K562 (cell line): ENCODE data around the gene COPS9. TPM values are rescaled to one million over a fixed set of nuclear protein-coding genes. Genes with fewer than 3 reads are reported as not detected.

Experiments
- ATAC-seq: fragments of 200-7000 bp; cut with Tn5 transposase; 3 replicates; pipeline ENCODE4 v1.9.1; 2020; ENCODE audit warnings: moderate library complexity
- BruUV-seq: library from RNA; stranded (reverse); fragments of 400-500 nt; replicated peaks from 2 replicates; lab custom pipeline; 2021; lab: Mats Ljungman, UMichigan
- CTCF ChIA-PET: fragments of 300-600 bp; formaldehyde crosslinking; extraction: SDS; loops from one replicate; lab custom pipeline; 2021; ENCODE audit warnings: low intra/inter-chr PET ratio; lab: Yijun Ruan, JAX
- POLR2A ChIA-PET: fragments of 300-600, 350-650 bp; sonication (Branson Sonifier 250); formaldehyde crosslinking; extraction: SDS; loops from one replicate; lab custom pipeline; 2021; ENCODE audit warnings: antibody characterized with exemption, inconsistent platforms; lab: Yijun Ruan, JAX
- DNase-seq, 4 experiments: peaks; one replicate each; pipeline versions ENCODE4 v3.0.0 to v3.0.0-alpha.2; 2011 to 2018; ENCODE audit warnings: low spot score in 3 of 4, mixed read lengths in 3 of 4; ENCODE audit errors: extremely low read depth in 1 of 4
- FAIRE-seq: peaks from 2 replicates; lab custom pipeline; 2011; peaks lifted over from hg19 to GRCh38; lab: Jason Lieb, UNC
- H2AFZ ChIP-seq: 2 replicates; pipeline ENCODE4 v1.6.0; 2011; ENCODE audit warnings: low read depth, low read length, control low read depth, inconsistent platforms
- H3K27ac ChIP-seq: fragments of 200-600 bp; 3 replicates; pipeline ENCODE4 v1.8.0; 2011; ENCODE audit warnings: low read depth, mild to moderate bottlenecking, control low read depth, inconsistent platforms, low read length, moderate library complexity, mixed read lengths; ENCODE audit errors: extremely low read depth
- H3K27me3 ChIP-seq, 2 experiments: fragments of 300-600 bp in 1 of 2; 2 replicates in 1 of 2; 3 replicates in 1 of 2; pipeline versions ENCODE4 v1.6.0 to v1.8.0; 2011; ENCODE audit warnings: inconsistent platforms in 2 of 2, low read length in 2 of 2, mild to moderate bottlenecking in 1 of 2, mixed read lengths in 1 of 2, moderate library complexity in 1 of 2; ENCODE audit not compliant: control insufficient read depth in 2 of 2, insufficient read depth in 2 of 2
- H3K36me3 ChIP-seq: fragments of 300-600 bp; 3 replicates; pipeline ENCODE4 v1.8.0; 2011; ENCODE audit warnings: mild to moderate bottlenecking, low read length, inconsistent platforms; ENCODE audit not compliant: control insufficient read depth, insufficient read depth
- H3K4me1 ChIP-seq, 2 experiments: fragments of 200-600 bp in 1 of 2; replicated peaks in 1 of 2; 2 replicates in 1 of 2; 3 replicates in 1 of 2; pipeline versions ENCODE4 v1.5.1 to v1.8.0; 2011; ENCODE audit warnings: inconsistent platforms in 2 of 2, low read length in 2 of 2, mild to moderate bottlenecking in 1 of 2, mixed read lengths in 1 of 2, moderate library complexity in 1 of 2; ENCODE audit not compliant: control insufficient read depth in 2 of 2, insufficient read depth in 2 of 2
- H3K4me2 ChIP-seq: 2 replicates; pipeline ENCODE4 v1.6.1; 2011; ENCODE audit warnings: low read length, control low read depth, inconsistent platforms, mixed read lengths; ENCODE audit not compliant: insufficient read depth
- H3K4me3 ChIP-seq: fragments of 200-600 bp; sonication (generic), shearing (Covaris generic); 2 replicates; pipeline ENCODE4 v1.5.1; 2016; ENCODE audit warnings: control low read depth, inconsistent platforms
- H3K79me2 ChIP-seq: fragments of 200-600 bp; 3 replicates; pipeline ENCODE4 v1.8.0; 2011; ENCODE audit warnings: low read length, inconsistent platforms; ENCODE audit not compliant: control insufficient read depth, insufficient read depth
- H3K9ac ChIP-seq, 2 experiments: 2 replicates each; pipeline versions ENCODE4 v1.6.0 to v1.6.1; 2011; ENCODE audit warnings: low read depth in 2 of 2, low read length in 2 of 2, control low read depth in 1 of 2, inconsistent platforms in 1 of 2, mild to moderate bottlenecking in 1 of 2, mixed read lengths in 1 of 2; ENCODE audit not compliant: insufficient read depth in 1 of 2
- H3K9me1 ChIP-seq: one replicate; pipeline ENCODE4 v1.6.0; 2011; ENCODE audit warnings: inconsistent platforms, mild to moderate bottlenecking, low read length, moderate library complexity; ENCODE audit not compliant: control insufficient read depth, insufficient read depth
- H3K9me3 ChIP-seq: replicated peaks from 2 replicates; pipeline ENCODE4 v1.5.1; 2011; ENCODE audit warnings: low read depth, low read length, inconsistent platforms; ENCODE audit not compliant: control insufficient read depth, insufficient read depth
- H4K20me1 ChIP-seq: replicated peaks from 2 replicates; pipeline ENCODE4 v1.6.1; 2011; ENCODE audit warnings: low read length, inconsistent platforms, mixed read lengths; ENCODE audit not compliant: control insufficient read depth, insufficient read depth
- ATF3 ChIP-seq, 2 experiments: fragments of 450-650 bp in 1 of 2; sonication (generic) in 1 of 2; formaldehyde crosslinking in 1 of 2; IDR thresholded peaks in 1 of 2; conservative IDR thresholded peaks in 1 of 2; 2 replicates each; pipeline versions ENCODE4 v1.6.1 to v1.8.1; 2016 to 2023; ENCODE audit warnings: mild to moderate bottlenecking in 2 of 2, moderate library complexity in 2 of 2, inconsistent platforms in 1 of 2, missing genetic modification reagents in 1 of 2
- BACH1 ChIP-seq: fragments of 200-800 bp; sonication (Bioruptor generic); IDR thresholded peaks from 2 replicates; pipeline ENCODE4 v1.6.1; 2016; ENCODE audit warnings: missing genetic modification characterization, missing compliant biosample characterization
- BHLHE40 ChIP-seq: IDR thresholded peaks from 2 replicates; pipeline ENCODE4 v1.6.1; 2011; ENCODE audit warnings: low read length, improper control_type of control experiment
- BRCA1 ChIP-seq, 2 experiments: fragments of 450-650 bp in 1 of 2; sonication (generic) in 1 of 2; formaldehyde crosslinking in 1 of 2; IDR thresholded peaks; 2 replicates each; pipeline versions ENCODE4 v1.5.0 to v1.6.1; 2017 to 2020; ENCODE audit warnings: mild to moderate bottlenecking in 1 of 2, missing genetic modification reagents in 1 of 2
- CREB3 ChIP-seq: fragments of 450-650 bp; conservative IDR thresholded peaks from 2 replicates; pipeline ENCODE4 v1.6.1; 2016; ENCODE audit warnings: missing genetic modification characterization, low read depth, mild to moderate bottlenecking, missing compliant biosample characterization, moderate library complexity
- DMBX1 ChIP-seq: fragments of 250-450 bp; sonication (Bioruptor Pico); IDR thresholded peaks from 2 replicates; pipeline ENCODE4 v1.8.0; 2022; ENCODE audit warnings: inconsistent platforms, mild to moderate bottlenecking, moderate library complexity, borderline replicate concordance
- KDM1A ChIP-seq, 2 experiments: fragments of 450-650 bp; IDR thresholded peaks; 2 replicates each; pipeline ENCODE4 v1.6.1; 2016; ENCODE audit warnings: mild to moderate bottlenecking in 2 of 2
- KHSRP ChIP-seq: fragments of 450-650 bp; IDR thresholded peaks from 2 replicates; pipeline ENCODE4 v1.6.1; 2017
- KLF6 ChIP-seq: fragments of 250-450 bp; sonication (Bioruptor Pico); IDR thresholded peaks from 2 replicates; pipeline ENCODE4 v1.4.0; 2020; ENCODE audit warnings: mild to moderate bottlenecking, moderate library complexity, borderline replicate concordance
- L3MBTL2 ChIP-seq: fragments of 450-650 bp; IDR thresholded peaks from 2 replicates; pipeline ENCODE4 v1.6.1; 2016; ENCODE audit warnings: mild to moderate bottlenecking, moderate library complexity
- MCM5 ChIP-seq: fragments of 450-650 bp; IDR thresholded peaks from 2 replicates; pipeline ENCODE4 v1.6.1; 2016; ENCODE audit warnings: low read depth
- POLR2B ChIP-seq: fragments of 450-650 bp; IDR thresholded peaks from 2 replicates; pipeline ENCODE4 v1.6.1; 2018; ENCODE audit warnings: low read depth; ENCODE audit not compliant: partially characterized antibody
- PREB ChIP-seq: sonication (generic); formaldehyde crosslinking; IDR thresholded peaks from 2 replicates; pipeline ENCODE4 v1.8.1; 2023; ENCODE audit warnings: mild to moderate bottlenecking, missing genetic modification reagents
- RBM14 ChIP-seq: fragments of 200-400 bp; formaldehyde crosslinking; IDR thresholded peaks from 2 replicates; pipeline ENCODE4 v1.6.1; 2018; ENCODE audit warnings: low read depth, mild to moderate bottlenecking, low read length, moderate library complexity, borderline replicate concordance; ENCODE audit not compliant: insufficient read depth
- SIRT6 ChIP-seq: IDR thresholded peaks from one replicate; pipeline ENCODE4 v1.6.1; 2012; ENCODE audit warnings: low read depth, mild to moderate bottlenecking, control low read depth, inconsistent platforms, low read length, moderate library complexity
- TBL1XR1 ChIP-seq, 2 experiments: IDR thresholded peaks; 2 replicates each; pipeline ENCODE4 v1.6.1; 2012; ENCODE audit warnings: improper control_type of control experiment in 2 of 2, low read length in 2 of 2, mild to moderate bottlenecking in 1 of 2
- ZNF224 ChIP-seq: sonication (generic); formaldehyde crosslinking; IDR thresholded peaks from 2 replicates; pipeline ENCODE4 v1.8.0; 2022; ENCODE audit warnings: mild to moderate bottlenecking, missing genetic modification reagents
- ZNF79 ChIP-seq: fragments of 250-450 bp; sonication (Bioruptor Pico); IDR thresholded peaks from 2 replicates; pipeline ENCODE4 v1.4.0; 2020; ENCODE audit warnings: low read depth, mild to moderate bottlenecking, moderate library complexity
- WGBS: fragments of 100-300 bp; shearing (Covaris generic); methylation state at CpG from one replicate; pipeline ENCODE4 v1.1.6; 2016; ENCODE audit warnings: low coverage, mixed read lengths; ENCODE audit not compliant: insufficient coverage; ENCODE audit errors: missing lambda C conversion rate; 5-methylcytosine and 5-hydroxymethylcytosine counted together
- in situ Hi-C: fragments of 300-500 bp; cut with MboI; formaldehyde crosslinking; loops from 4 replicates; pipeline ENCODE4 v1.15.0; 2018; ENCODE audit warnings: inconsistent platforms, mixed read lengths
- intact Hi-C: fragments of 100-400 bp; cut with micrococcal nuclease; formaldehyde crosslinking; loops from 2 replicates; pipeline ENCODE4 v1.14.2; 2022
- polyA plus RNA-seq, 8 experiments: library from polyadenylated mRNA; depleted of rRNA in 4 of 8; stranded (reverse) in 5 of 8; unstranded in 3 of 8; fragments of >200 nt; fragmentation: Nextera tagmentation in 2 of 8; fragmentation: Illumina TruSeq in 1 of 8; extraction: Ambion mirVana in 2 of 8; extraction: Trizol in 1 of 8; gene quantifications; 2 replicates each; pipeline versions ENCODE4 v1.2.1 to v1.2.3, GENCODE V29; 2011 to 2014; ENCODE audit warnings: inconsistent platforms in 1 of 8, missing spikeins in 1 of 8
- total RNA-seq, 7 experiments: library from RNA; depleted of rRNA in 6 of 7; stranded (reverse); fragments of >200 nt in 6 of 7; fragmentation: Illumina TruSeq in 2 of 7; extraction: Trizol in 2 of 7; gene quantifications; 2 replicates each; pipeline versions ENCODE4 v1.2.1 to v1.2.3, GENCODE V29; 2011 to 2021; ENCODE audit warnings: low replicate concordance in 1 of 7

Gene COPS9
- total and polyA plus RNA-seq, 9 of the 15 experiments (the other 6 are each of a cell fraction or from before 2014, with no cell fraction given): 55.0 to 281 (median 99.9) TPM

DNA sequence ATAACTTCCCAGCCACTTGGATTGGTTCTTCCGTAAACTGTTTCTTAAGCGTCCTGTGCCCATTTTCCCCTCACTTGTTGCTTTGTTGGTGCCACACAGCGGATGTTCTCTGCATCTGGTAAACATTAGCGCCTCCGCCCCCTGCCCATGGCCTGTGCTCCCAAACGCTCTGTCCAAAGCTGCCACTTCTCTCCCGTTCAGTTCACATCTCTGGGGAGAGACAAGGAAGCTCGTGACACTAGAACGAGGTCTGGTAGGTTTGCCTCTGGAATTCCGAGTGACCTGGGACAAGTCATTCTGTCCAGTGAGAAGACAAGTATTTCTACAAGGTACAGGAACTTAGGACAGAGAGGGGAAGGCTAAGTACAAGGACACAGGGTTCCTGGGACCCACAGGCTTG, 9.4 kb downstream of the COPS9 start (continued):
- TF ChIP-seq SIRT6: no peak
- no peak for TF ChIP-seq L3MBTL2
- no peak for TF ChIP-seq BACH1 (tag)

DNA sequence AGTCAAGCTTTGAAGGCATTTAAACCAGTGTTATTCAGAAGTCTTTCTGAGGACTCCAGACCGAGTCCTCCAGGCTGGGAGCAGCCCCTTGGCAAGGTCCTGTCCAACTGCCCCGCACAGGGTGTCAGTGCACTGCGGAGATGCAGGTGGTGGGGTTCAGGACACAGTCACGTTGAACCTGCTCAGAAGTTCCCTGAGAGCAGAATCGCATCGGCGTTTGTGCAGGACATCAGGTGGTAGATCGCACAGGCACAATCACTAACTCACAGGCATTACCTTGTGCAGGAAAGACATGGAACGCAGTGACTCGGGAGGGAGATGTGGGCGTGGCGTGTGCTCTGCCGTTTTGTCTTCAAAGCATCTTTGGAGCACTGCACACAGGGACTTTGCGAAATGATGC, 10.4 kb downstream of the COPS9 start:
- FAIRE-seq: no peak
- POLR2A ChIA-PET: no interaction called here
- CTCF ChIA-PET: no interaction called here
- ATAC-seq: no peak
- no TSS peak for BruUV-seq
- no peak overlapping the region for H2AFZ ChIP-seq
- no peak overlapping the region for H3K4me2 ChIP-seq
- 61% methylated on average over 12 of the region's 14 CpGs for WGBS
- H3K9me3 ChIP-seq: no peaks in the 10 kb centered on the region
- no peak overlapping the region for H3K27ac ChIP-seq
- no peak overlapping the region for H3K9ac ChIP-seq
- H3K9me1 ChIP-seq: no peaks in the 10 kb centered on the region
- H3K4me1 ChIP-seq: no peaks in the 10 kb centered on the region
- intact Hi-C loops (no loop called here), in situ Hi-C loops (no loop called here)
- DNase-seq: no peak
- no peaks in the 10 kb centered on the region; a peak in 1 of 5 replicates for H3K27me3 ChIP-seq
- no peaks in the 10 kb centered on the region for H4K20me1 ChIP-seq
- H3K79me2 ChIP-seq: no peaks in the 10 kb centered on the region
- no peak overlapping the region for H3K4me3 ChIP-seq
- H3K36me3 ChIP-seq: peaks cover 14% of the 10 kb centered on the region; the same call in 2 of the 3 replicates
- TF ChIP-seq RBM14 (no peak), KHSRP (no peak), DMBX1 (CRISPR knock-in tag) (no peak), ZNF224 (CRISPR knock-in tag) (no peak), POLR2B (no peak), ZNF79 (CRISPR knock-in tag) (no peak), BRCA1 (IDR thresholded peaks at IDR 0.05) (no peak), BRCA1 (CRISPR knock-in tag; IDR thresholded peaks at IDR 0.05) (no peak), KLF6 (CRISPR knock-in tag) (no peak), PREB (CRISPR knock-in tag) (no peak), TBL1XR1 (IDR thresholded peaks at IDR 0.05; ENCODE audit: low read length in 2 of 2) (no peak), ATF3 (IDR thresholded peaks at IDR 0.05) (no peak), ATF3 (CRISPR knock-in tag; conservative IDR thresholded peaks at IDR 0.05) (no peak), MCM5 (no peak), CREB3 (tag) (no peak), BHLHE40 (no peak), KDM1A (IDR thresholded peaks at IDR 0.05) (no peak)
